CD4-positive, alpha-beta T cell (primary cell): ENCODE measurements around the gene TNK1. TPM values are rescaled to one million over a fixed set of nuclear protein-coding genes. Genes with fewer than 3 reads are reported as not detected.
A peak's percentile ranks its signal among the peaks of the same experiment; 100 is the strongest.

ENCODE experiments used
- ATAC-seq: fragments of 200-7000 bp; cut with Tn5 transposase; one replicate; pipeline ENCODE4 v1.10.0; 2022; ENCODE audit warnings: mild to moderate bottlenecking; ENCODE audit not compliant: poor library complexity
- CTCF ChIA-PET: fragments of 350-600 bp; sonication (Branson Sonifier 250); formaldehyde crosslinking; loops from one replicate; lab custom pipeline; 2021; ENCODE audit warnings: antibody characterized with exemption, inconsistent platforms; lab: Charles Lee
- POLR2A ChIA-PET: fragments of 350-600 bp; sonication (Branson Sonifier 250); formaldehyde crosslinking; loops from one replicate; lab custom pipeline; 2021; ENCODE audit warnings: antibody characterized with exemption, inconsistent platforms; lab: Charles Lee
- DNase-seq, 14 experiments: peaks; one replicate each; pipeline ENCODE4 v3.0.0-alpha.2; 2013 to 2020; ENCODE audit warnings: mixed read lengths in 2 of 14
- H3K27ac ChIP-seq, 2 donors: one replicate each; pipeline versions ENCODE4 v1.5.1 to v1.7.0; 2013; ENCODE audit warnings: low read length in 2 of 2, low read depth in 1 of 2, mild to moderate bottlenecking in 1 of 2
- H3K27me3 ChIP-seq, 2 experiments: 1 replicate in 1 of 2; 2 replicates in 1 of 2; pipeline versions ENCODE4 v1.6.1 to v1.7.0; 2013; ENCODE audit warnings: low read length in 2 of 2, control low read depth in 1 of 2, mild to moderate bottlenecking in 1 of 2, moderate library complexity in 1 of 2; ENCODE audit not compliant: insufficient read depth in 2 of 2, control insufficient read depth in 1 of 2
- H3K36me3 ChIP-seq: one replicate; pipeline ENCODE4 v1.6.1; 2013; ENCODE audit warnings: low read length, control low read depth; ENCODE audit not compliant: insufficient read depth
- H3K4me1 ChIP-seq: one replicate; pipeline ENCODE4 v1.6.1; 2013; ENCODE audit warnings: low read length, control low read depth; ENCODE audit not compliant: insufficient read depth
- H3K4me3 ChIP-seq: one replicate; pipeline ENCODE4 v1.5.1; 2013; ENCODE audit warnings: mild to moderate bottlenecking, low read length, moderate library complexity
- H3K9me3 ChIP-seq, 2 experiments: 1 replicate in 1 of 2; 2 replicates in 1 of 2; pipeline versions ENCODE4 v1.6.1 to v1.7.0; 2013; ENCODE audit warnings: low read length in 2 of 2, mild to moderate bottlenecking in 2 of 2, control low read depth in 1 of 2, moderate library complexity in 1 of 2; ENCODE audit not compliant: control insufficient read depth in 1 of 2, insufficient read depth in 1 of 2
- H3K27ac Mint-ChIP-seq: one replicate; pipeline ENCODE4 v1.8.0; 2020; ENCODE audit warnings: mixed read lengths
- H3K27me3 Mint-ChIP-seq: one replicate; pipeline ENCODE4 v1.8.0; 2021; ENCODE audit warnings: mixed read lengths
- H3K36me3 Mint-ChIP-seq: one replicate; pipeline ENCODE4 v1.8.0; 2021; ENCODE audit warnings: low read depth, mixed read lengths
- H3K4me1 Mint-ChIP-seq: one replicate; pipeline ENCODE4 v1.8.0; 2021; ENCODE audit warnings: low read depth, mixed read lengths
- H3K4me3 Mint-ChIP-seq: one replicate; pipeline ENCODE4 v1.8.0; 2020; ENCODE audit warnings: mild to moderate bottlenecking, mixed read lengths
- H3K9me3 Mint-ChIP-seq: one replicate; pipeline ENCODE4 v1.8.0; 2020; ENCODE audit warnings: mixed read lengths
- CTCF ChIP-seq: fragments of 200-600 bp; IDR thresholded peaks from one replicate; pipeline ENCODE4 v1.8.0; 2022; ENCODE audit warnings: antibody characterized with exemption, mild to moderate bottlenecking
- intact Hi-C, 2 experiments: fragments of 100-400 bp; cut with DNase I in 1 of 2; cut with micrococcal nuclease in 1 of 2; formaldehyde crosslinking; loops; one replicate each; pipeline versions ENCODE4 v1.15.1 to v1.9.0; 2023 to 2025; cut with DNase I, micrococcal nuclease
- total RNA-seq, 174 experiments: library from RNA in 2 of 174; stranded (reverse) in 2 of 174; gene quantifications; one replicate each; pipeline ENCODE4 v1.2.3 and lab custom pipeline; 2021 to 2026

TNK1 gene
- total RNA-seq, 2 experiments from 2014 or later: 11.0 to 12.4 TPM

- peaks cover 28% of the 10 kb centered on the region for H3K4me1 Mint-ChIP-seq
- Histone ChIP-seq H3K4me1 (peaks cover 17% of the 10 kb centered on the region), H3K9me3 (no peaks in the 10 kb centered on the region), H3K4me3 (no peak overlapping the region), H3K36me3 (no peaks in the 10 kb centered on the region), H3K27ac (no peak overlapping the region), H3K27me3 (no peaks in the 10 kb centered on the region)
- CTCF ChIA-PET: interaction anchor here (1.1 kb wide), 1 partner anchor 13 kb away, joined by 3 read pairs; no protein-coding TSS in a partner anchor
- TF ChIP-seq CTCF: no peak
- POLR2A ChIA-PET: interaction anchor here (2.0 kb wide), 1 partner anchor 15 kb away, joined by 9 read pairs; no protein-coding TSS in a partner anchor
- ATAC-seq (no peak), DNase-seq (no peak)
- H3K27ac Mint-ChIP-seq: no peak overlapping the region
- H3K36me3 Mint-ChIP-seq: peaks cover 6% of the 10 kb centered on the region
- peak overlapping the region; percentile 38 for H3K4me3 Mint-ChIP-seq
- intact Hi-C loops: loop anchor here in 1 of 2 experiments (5.0 kb wide), 1 partner anchor 89 kb away; no protein-coding TSS in a partner anchor
- no peaks in the 10 kb centered on the region for H3K27me3 Mint-ChIP-seq
- H3K9me3 Mint-ChIP-seq: no peaks in the 10 kb centered on the region
These were observed 17.7 kb downstream of the TNK1 start for GRCh38 chr17:7398612-7399011.

DNA sequence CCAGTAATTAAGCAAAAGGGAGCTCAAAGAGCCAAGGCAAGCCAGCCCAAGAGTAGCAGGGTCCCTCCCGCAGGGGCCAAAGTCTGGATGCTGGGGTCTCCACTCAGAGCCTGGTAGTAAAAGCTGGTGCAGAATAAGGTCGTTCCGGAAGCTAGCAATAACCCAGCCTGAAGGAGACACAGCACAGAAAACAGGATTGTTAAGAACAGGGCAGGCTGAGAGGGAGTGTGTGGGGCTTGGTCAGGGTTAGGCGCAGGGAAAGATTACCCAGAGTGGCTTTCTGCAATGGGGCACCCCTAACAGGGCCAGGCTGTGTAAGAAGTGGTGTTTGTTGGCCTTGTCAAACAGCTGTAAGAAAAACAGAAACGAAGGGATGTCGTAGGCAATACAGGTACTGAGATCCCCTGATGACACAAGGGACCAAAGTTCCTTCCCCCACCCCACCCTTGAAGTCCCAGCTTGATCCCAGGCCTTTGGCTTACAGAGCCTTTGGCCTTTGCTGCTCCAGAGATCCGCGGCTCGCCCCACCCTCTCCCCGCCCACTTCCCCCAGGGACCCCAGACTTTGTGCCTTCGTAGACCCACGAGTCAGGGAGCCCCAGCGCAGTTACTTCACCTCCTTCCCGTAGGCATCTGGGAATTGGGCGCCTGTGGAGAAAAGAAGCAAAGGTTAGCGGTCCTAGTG, 22.3 kb downstream of the TNK1 start:
- Mint-ChIP-seq H3K9me3 (no peaks in the 10 kb centered on the region), H3K27me3 (no peaks in the 10 kb centered on the region), H3K36me3 (peaks cover 9% of the 10 kb centered on the region), H3K4me3 (peak overlapping the region; percentile 98), H3K4me1 (peaks cover 28% of the 10 kb centered on the region), H3K27ac (peak overlapping the region; percentile 87)
- ATAC-seq (no peak), DNase-seq (peak in 6 of 14 experiments; percentile 14 to 54 (median 26))
- no peak for TF ChIP-seq CTCF
- intact Hi-C loops: loop anchor here in 1 of 2 experiments (10.0 kb wide), 1 partner anchor 48 kb away; the partner anchor contains the start of genes KCTD11 and TMEM95
- POLR2A ChIA-PET: interaction anchor here (0.9 to 2.9 kb wide), 16 partner anchors 8 to 357 kb away, joined by 3 to 37 read pairs (median 7); partner anchors contain the start of genes ACAP1, NEURL4, PLSCR3 and POLR2A
- H3K36me3 ChIP-seq: no peaks in the 10 kb centered on the region
- peaks cover 29% of the 10 kb centered on the region for H3K4me1 ChIP-seq
- CTCF ChIA-PET: interaction anchor here (1.3 to 2.6 kb wide), 5 partner anchors 9 to 107 kb away, joined by 3 to 18 read pairs (median 6); partner anchors contain the start of genes PLSCR3 and TMEM102
- peaks cover 0 to 5% of the 10 kb centered on the region in 2 experiments for H3K27me3 ChIP-seq
- H3K4me3 ChIP-seq: peak overlapping the region; percentile 77
- no peaks in the 10 kb centered on the region for H3K9me3 ChIP-seq
- peak overlapping the region in 1 of 2 donors; percentile 36 for H3K27ac ChIP-seq

DNA sequence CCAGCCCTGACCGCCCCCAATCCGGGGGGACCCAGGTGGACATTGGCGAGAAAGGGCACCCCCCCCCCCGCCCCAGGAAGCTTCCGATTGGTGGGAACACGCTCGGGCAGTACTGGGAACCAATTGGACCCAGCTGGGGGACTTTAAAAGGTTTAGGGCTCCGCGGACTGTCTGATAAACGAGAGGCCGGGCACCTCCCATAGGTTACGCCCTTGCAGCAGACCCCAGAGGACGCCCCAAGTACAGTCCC, 22.8 kb downstream of the TNK1 start:
- POLR2A ChIA-PET: interaction anchor here (0.8 to 2.9 kb wide), 21 partner anchors 8 to 368 kb away, joined by 3 to 37 read pairs (median 6); partner anchors contain the start of genes ACAP1, MPDU1, NEURL4 and PLSCR3

More for the DNA sequence above, 22.8 kb downstream of the TNK1 start:
- Mint-ChIP-seq H3K4me3 (peak overlapping the region; percentile 98), H3K4me1 (peaks cover 28% of the 10 kb centered on the region), H3K27ac (peak overlapping the region; percentile 87), H3K9me3 (no peaks in the 10 kb centered on the region), H3K27me3 (no peaks in the 10 kb centered on the region), H3K36me3 (peaks cover 9% of the 10 kb centered on the region)
- DNase-seq (no peak), ATAC-seq (no peak)
- Histone ChIP-seq H3K27me3 (peaks cover 0 to 5% of the 10 kb centered on the region in 2 experiments), H3K36me3 (no peaks in the 10 kb centered on the region), H3K9me3 (no peaks in the 10 kb centered on the region), H3K27ac (peak overlapping the region in 1 of 2 donors; percentile 36), H3K4me3 (peak overlapping the region; percentile 77), H3K4me1 (peaks cover 31% of the 10 kb centered on the region)
- TF ChIP-seq CTCF: no peak
- intact Hi-C loops: loop anchor here in 1 of 2 experiments (10.0 kb wide), 1 partner anchor 49 kb away; the partner anchor contains the start of genes KCTD11 and TMEM95
- CTCF ChIA-PET: interaction anchor here (1.3 to 2.6 kb wide), 5 partner anchors 10 to 107 kb away, joined by 3 to 18 read pairs (median 6); partner anchors contain the start of genes PLSCR3 and TMEM102
